CD4-positive, alpha-beta T cell treated with Interleukin-1 beta for 1 hour (primary cell): ENCODE results near the gene AHNAK.
A peak's percentile ranks its signal among the peaks of the same experiment; 100 is the strongest.

Source experiments
- DNase-seq, 2 donors: peaks; one replicate each; pipeline ENCODE4 v3.0.0-alpha.2; 2020 to 2022

The AHNAK gene

DNA sequence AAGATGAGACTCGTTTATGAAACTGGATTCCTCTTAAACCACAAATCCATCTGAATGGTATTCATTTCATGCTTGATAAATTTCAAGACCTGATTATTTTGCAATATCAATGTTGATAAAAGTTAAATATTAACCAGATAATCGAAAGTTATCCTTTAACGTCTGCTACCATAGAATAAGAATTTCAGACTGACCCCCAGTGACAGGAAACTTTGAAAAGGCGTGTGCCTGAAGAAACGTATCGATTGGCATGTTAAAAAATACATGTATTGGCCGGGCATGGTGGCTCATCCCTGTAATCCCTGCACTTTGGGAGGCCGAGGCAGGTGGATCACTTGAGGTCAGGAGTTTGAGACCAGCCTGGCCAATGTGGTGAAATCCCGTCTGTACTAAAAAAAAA lies 113.9 kb downstream of the AHNAK start:
- no peak for DNase-seq

DNA sequence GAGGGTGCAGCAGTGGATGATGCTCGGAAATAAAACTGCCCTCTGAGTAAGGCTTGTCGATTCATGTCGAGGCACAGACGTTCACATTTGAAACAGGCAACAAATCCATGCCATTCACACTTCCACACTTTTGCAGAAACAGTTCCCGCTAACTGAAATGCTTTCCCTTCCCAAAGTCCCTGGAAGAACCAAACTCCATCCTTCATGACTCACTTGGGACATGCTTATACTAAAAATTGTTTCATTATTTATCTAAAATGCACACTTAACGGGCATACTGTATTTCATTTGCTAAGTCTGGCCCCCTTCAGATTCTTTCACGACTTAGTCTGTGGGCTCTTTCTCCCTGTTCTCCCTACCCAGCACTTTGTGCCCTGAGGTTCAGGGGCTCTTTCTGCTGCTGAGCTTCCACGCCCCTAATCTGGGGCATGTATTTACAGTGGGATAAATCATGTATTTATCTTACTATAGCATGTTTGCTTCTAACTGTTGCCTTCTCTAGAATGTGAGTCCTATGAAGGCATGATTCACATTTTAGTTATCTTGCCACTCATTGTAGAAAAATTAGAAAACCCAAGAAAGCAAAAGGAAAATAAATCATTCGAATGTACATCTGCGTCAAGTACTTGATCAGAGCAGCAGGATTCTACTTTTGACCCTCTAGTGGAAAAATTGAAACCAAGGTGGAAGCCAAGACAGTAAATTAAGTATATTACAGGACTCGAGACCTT lies 115.3 kb downstream of the AHNAK start:
- no peak for DNase-seq

DNA sequence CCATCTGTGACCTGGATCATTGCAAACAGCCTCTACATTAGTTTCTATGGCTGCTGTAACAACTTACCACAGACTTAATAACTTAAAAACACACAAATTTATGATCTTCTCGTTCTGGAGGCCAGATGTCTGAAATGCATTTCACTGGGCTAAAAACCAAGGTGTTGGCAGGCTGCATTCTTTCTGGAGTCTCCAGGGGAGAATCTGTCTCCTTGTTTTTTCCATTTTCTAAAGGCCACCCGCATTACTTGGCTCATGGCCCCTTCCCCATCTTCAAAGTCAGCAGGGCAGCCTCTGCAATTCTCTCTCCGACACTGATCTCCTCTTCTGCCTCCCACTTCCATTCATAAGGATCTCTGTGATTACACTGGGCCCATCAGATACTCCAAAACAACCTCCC lies 116.2 kb downstream of the AHNAK start:
- no peak for DNase-seq

DNA sequence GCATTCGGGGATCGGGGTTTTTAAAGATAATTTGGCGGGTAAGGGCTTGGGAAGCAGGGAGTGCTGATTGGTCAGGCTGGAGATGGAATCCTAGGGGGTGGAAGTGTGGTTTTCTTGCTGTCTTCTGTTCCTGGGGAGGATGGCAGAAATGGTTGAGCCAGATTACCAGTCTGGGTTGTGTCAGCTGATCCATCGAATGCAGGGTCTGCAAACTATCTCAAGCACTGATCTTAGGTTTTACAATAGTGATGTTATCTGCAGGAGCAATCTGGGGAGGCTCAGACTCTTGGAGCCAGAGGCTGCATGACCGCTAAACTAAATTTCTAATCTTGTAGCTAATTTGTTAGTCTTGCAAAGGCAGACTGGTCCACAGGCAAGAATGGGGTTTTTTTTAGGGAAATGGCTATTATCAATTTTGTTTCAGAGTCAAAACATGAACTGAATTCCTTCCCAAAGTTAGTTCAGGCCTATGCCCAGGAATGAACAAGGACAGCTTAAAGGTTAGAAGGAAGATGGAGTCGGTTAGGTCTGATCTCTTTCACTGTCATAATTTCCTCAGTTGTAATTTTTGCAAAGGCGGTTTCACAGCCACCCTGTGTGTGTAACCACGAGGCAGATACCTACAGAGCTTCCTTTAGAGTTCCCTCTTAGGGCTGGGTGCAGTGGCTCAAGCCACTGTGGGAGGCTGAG lies 117.6 kb downstream of the AHNAK start:
- DNase-seq, result no peak

DNA sequence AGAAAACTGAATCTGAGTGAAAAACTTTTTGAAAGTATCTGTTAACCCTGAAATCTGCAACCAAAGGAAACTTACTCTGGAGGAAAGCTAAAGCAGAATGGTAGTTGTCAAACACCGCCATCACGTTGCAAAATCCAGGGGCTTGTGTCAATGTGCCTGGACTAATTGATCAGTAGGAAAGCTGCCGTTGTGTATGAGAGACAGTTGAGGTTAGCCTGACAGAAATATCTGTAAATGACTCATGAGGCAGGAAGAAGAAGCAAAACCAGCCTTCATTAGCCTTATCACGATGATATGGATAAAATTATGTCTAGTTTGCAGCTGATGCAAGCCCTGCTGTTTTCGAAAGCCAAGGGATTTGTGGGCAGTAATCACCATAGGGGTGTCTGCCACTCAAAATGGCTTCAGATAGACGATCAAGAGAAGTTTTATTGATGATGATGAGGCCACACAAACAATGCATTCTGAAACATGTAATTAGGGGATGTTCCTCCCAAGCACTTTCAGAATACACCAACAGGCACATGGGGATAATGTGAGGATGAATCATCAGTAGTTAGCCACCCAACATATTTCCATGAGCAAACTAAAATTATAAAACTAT lies 118.9 kb downstream of the AHNAK start:
- DNase-seq, result peak; percentile 7 to 17

DNA sequence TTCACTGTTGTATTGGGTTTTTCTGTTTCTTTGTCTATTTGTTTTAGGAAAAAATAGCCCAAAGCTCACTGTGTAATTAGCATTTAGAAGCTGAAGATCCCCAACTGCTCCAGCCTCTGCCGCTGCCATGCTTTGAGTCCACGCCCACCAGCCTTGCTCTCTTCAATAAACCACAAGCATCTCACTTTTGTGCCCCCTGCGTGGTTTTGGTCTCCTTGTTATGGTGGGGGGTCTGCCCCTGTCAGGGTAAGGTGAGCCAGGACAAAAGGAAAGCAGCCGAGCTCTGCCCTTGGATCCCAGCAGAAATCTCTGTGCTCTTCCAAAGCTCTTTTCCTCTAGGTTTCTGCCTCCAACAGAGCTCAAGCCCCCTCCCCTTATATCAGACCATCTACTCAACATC lies 123.6 kb downstream of the AHNAK start:
- DNase-seq, result no peak

DNA sequence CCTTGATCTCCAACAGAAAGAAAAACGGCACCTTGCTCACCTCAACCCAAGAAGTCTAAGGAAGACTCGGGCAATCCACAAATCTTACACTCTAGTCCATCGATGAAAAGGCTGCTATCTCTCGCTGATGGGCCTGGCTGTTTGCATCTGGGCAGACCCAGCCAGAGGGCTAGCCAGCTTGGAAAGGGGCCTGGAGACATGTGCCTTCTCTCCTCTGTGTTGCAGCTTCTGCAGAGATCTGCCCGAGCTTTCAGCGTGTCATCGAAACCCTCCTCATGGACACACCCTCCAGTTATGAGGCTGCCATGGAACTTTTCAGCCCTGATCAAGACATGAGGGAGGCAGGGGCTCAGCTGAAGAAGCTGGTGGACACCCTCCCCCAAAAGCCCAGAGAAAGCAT lies 124.6 kb downstream of the AHNAK start:
- DNase-seq, result no peak

DNA sequence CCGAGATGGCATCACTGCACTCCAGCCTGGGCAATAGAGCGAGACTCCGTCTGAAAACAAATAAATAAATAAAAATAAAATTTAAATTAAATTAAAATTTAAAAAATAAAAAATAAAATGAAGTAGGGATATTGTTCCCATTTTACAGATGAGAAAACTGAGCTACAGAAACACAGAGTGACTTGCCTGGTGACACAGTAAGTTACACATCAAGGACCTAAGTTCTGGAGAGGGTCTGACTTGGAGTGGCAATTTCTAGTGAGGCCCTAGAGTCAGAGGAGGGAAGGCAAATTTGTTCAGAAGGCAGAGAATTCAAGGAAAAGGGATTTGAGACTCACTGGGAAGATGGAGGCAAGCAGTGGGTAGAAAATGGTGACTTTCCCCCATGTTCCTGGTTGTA lies 125.7 kb downstream of the AHNAK start:
- no peak for DNase-seq

DNA sequence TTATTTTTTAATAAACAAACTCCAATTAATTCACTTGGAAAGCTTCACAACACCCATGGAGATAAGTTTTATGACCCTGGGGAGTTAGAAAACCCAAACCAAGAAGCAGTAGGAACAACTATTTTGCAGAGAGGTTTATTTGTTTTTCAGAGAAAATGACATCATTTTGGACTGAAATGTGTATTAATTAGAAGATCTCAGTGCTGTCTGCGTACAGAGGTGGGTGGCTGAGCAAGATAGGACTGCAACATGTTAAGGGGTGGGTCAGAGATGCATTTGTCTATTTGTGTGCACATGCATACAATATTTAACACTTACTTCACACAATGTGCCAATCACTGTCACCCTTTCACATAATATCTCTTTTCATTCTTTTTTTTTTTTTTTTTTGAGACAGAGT lies 126.7 kb downstream of the AHNAK start:
- DNase-seq, result no peak

DNA sequence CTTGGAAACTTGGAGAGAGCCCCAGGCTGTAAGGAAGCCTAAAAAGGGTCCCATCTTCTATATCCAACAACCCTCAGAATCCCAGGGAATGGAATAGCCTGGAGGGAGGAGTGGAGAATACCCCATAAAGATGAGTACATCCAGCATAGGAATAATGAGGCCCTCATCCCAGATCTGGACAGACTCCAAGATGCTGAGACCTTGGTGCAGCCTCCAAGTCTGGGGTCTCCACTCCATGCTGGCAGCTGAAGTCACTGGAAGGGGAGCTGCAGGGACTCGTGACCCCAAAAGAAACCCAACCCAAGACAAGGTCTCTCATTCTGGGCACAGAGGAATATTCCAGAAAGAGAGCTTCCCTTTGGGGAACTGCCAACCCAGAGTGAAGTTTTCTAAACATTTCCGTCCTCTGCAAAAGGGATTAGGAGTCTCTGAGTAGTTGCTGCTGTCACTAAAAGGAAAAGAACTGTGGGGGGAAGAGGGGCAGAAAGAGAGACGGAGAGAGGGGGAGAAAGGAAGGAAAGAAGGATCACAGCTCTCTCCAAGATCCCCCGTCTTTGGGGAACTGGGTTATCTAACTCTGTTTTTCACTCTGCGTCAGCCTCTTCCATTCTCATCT lies 127.2 kb downstream of the AHNAK start:
- DNase-seq, result no peak

DNA sequence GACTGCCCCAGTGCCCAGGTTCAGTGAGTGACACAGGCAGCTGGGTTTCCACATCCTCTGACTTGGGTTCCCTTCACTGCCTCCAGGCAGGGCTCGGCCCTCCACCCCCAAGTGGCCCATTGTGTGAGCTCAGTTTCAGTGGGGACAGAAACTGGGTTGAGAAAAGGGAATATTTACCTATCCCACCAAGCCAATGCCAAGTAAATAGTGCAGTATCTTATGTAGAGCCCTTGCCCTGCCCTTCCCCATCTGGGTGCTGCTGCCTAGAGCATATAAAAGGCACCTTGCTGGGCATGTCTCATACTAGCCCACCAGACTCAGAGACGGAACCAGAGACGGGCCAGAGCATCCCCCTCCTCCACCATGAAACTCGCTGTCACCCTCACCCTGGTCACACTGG lies 127.9 kb downstream of the AHNAK start, which contains the start of gene SCGB1A1:
SCGB1A1 (plus strand) TSS at position 301 of the 400 bp plus-strand sequence; CDS start at position 364, 63 bp downstream.
- no peak for DNase-seq

DNA sequence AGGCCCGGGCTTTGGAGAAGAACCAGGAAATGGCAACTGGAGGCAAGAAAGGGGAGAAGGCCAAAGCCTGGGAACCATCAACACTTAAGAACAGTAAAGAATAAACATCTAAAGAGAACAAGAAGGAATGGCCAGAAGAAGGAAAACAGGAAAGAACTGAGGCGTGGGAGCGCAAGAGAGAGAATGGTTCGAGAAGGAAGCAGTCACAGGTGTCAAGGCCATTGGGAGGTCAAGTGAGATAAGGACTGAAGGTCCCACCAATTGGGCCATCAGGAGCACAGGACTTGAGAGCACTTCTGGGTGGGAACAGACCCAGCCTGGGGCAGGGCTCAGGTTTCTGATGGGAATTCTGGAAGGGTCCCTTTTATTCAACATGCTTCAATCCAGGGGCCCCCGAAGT lies 128.5 kb downstream of the AHNAK start:
- DNase-seq, result no peak

DNA sequence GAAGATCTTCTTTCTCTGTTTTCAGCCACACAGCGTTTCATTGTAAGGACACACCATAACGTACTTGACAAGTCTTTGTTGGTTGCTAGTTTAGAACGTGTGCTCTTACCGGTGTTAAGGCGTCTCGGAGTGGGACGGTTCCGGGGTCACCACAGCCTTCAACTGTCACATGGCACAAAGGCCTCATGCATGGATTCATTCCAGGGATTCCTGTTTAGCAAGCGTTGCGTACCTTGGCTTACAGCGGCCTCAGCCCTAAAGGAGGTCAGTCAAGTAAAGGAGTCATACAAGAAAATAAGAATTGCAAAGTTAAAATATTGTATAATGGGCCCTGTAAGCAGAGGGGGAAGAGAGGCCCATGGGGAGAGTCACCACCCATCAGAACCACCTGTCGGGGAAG lies 130.0 kb downstream of the AHNAK start:
- DNase-seq, result no peak

DNA sequence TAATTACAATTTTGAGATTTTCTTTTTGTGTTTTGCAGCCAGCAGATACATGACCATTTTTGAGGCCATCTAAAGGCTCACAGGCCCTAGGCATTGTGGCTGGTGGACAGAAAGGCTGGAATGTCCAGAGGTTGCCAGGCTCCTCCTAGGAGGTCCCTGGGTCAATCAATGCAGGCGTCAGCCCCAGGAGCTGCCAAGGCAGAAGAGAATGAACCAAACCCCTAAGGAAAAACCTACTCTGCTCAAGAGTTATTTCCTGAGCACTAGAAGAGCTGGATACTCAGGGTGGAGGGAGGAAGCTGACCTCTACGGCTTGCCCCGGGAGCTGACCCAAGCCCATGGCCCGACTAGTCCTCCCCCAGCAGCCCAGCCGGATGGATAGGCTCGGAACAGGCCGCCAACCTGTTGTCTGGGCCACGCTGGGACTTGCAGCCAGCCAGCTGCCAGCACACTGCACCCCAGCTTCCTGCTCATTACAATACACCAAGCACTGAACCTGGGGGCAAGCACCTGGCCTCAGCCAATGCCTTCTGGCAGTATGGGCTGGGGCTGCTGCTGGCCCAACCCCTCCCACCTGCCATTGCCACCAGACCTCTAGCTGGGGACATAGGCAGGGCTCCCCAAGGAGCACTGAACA lies 133.4 kb downstream of the AHNAK start:
- no peak for DNase-seq

DNA sequence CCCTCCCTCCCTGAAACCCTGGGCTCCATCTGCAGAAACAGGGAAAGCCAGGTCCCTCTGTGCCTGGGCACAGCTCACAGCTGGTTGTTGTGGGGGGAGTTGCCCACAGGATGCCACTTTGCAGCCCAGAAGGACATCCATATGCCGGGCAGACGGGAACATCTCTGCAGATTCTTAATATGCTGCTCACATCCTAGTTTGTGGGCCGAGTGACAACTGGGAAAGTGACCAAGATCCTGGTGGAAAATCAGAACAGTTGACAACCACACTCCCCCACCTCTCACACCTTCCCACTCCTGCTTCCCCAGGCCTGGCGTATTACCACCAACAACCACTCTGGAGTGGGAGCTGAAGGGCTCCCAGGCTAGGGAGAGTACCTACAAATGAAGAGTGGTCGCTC lies 135.1 kb downstream of the AHNAK start:
- DNase-seq, result no peak

DNA sequence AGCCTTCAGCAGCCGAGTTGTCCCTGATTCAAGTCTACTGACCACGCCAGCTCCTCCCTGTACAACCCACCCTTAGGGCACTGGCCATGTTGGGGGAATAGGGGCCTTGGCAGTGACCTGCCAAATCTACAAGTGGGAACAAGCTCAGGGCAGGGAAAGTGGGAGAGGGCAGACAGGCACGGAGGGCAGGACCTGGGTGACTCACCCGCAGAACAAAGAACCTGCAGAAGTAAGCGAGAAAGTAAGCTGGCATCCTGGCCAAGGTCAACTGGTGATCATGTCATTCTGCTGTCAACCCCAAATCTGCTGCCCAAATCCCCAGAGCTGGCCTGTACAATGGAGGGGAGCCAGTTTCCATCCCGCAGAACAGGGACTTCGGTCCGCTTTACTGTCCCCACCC lies 135.6 kb downstream of the AHNAK start:
- DNase-seq, result no peak

DNA sequence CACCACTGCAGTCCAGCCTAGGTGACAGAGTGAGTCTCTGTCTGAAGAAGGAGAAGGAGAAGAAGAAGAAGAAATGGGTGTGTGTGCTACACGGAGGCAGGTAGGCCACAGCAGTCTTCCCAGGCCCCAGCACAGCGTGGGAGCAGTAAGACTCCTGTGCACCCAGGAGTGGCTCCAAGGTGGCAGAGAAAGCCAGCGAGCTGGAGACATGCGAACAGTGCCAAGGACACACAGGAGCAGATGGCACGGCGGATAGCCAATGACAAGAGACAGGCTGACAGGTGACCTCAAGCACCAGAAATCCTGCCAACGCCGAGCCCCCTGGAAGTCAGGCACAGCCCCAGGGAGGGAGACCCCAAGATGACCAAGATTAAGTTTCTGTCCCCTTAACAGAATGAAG lies 136.8 kb downstream of the AHNAK start:
- no peak for DNase-seq

DNA sequence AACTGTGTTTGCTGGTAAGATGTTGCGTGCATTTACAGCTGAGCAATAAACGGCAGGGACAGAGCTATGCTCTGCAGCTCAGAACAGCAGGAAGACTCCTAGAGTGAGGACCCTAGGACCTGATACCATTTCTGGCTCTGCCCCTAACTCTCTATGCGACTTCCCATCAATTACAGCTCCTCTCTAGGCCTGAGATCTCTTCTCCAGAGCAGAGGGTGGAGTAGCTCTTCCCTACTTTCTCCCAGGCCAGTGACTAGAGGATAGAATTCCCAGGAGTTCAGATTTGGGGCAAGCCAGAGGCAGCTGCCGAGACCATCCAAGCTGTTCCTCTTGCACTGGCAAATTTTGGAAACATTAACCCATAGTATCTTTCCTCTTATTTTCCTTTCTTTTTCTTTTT lies 140.6 kb downstream of the AHNAK start:
- DNase-seq, result no peak

DNA sequence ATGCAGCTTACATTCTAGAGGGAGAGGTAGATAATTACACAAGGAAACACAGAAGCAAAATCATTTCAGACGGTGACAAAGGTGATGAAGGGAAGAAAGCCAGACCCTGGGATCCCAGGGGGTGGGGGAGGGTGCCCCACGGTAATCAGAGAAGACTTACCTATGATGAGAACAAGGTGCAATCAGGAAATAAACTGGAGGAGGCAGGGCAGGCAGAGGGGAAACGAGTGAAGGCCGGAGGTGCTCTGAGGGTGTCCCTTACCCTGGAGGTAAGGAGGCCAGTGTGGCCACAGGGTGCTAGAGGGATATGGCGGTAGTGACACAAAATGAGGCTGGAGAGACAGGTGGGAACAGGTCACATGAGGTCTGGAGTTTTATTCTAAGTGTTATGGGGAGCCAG lies 141.7 kb downstream of the AHNAK start:
- no peak for DNase-seq

DNA sequence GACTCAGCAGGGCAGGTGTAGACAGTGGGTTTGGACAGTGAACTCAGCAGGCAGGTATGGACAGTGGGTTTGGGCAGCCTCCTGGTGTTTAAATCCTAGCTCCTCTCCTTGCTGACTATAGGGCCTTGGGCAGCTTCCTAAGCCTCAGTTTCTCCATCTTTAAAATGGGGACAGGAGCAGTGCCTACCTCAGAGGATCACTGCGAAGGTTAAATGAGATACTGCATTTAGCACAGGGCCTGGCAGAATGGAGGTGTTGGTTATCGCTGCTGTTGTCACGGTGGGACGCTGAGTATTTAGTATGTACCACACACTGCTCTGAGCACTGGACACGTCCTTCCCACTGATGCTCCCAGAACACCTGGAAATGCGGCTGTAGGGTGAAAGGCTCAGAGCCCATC lies 142.2 kb downstream of the AHNAK start:
- no peak for DNase-seq

DNA sequence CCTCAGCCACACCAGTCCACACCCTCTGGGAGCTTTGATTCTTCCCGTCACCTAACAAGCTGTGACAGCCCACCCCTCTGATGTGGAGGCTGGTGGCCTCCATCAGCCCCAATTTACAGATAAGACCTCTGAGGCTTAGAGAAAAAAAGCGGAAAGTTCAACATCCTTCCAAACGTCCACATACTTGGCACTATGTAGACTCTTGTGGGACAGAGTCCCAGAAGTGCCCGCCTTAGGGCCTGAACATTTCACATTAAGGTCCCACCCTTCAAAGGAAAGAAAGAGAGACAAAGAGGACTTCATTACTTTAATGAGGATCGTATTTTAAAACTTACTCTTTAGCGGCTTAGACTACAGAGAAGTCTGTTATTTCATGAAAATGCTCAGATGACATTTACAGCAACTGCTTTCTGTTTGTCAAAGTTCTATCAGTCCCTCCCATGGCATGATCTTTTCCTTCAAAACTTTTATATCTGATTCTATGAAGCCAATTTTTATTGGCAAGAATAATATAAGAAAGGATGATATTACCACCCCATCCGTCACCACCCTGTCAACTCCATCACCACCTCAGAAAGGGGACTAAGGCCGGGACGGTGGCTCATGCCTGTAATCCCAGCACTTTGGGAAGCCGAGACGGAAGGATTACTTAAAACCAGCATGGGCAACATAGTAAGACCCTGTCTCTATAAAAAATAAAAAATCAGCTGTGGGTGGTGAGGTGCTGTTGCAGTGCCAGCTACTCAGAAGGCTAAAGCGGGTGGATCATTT lies 143.5 kb downstream of the AHNAK start:
- no peak for DNase-seq

DNA sequence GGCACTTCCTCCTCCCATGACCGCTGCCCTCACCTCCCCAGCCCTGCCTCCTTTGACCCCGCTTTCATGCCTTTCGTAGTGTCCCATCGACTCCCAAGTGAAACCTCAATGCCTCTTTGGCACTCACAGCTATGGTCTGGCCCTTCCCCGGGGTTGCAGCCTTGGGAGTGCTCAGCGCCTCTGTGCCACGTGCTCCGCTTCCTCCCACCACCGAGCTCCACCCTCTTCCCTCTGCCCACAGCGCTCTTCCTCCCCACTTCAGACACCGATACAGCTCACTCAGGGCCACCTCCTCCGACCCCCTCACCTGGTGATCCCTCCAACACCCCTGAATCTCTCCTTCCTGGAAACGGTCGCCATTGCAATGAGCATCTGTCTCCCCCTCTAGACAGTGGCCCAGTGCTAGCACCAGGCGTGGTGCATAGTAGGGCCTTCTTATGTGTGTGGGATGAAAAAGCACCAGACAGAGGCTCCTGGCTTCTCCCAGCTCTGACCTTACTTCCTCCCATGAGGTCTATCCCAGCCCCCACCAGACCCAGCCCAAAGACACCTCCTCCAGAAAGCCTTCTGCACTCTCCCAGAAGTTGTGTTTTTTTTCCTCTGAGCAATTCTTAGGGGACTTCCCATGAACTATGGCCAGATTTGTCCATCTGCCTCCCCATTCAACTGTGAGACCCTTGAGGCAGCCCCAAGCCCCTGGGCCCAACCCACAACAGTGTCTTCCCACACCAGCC lies 144.2 kb downstream of the AHNAK start:
- DNase-seq, result peak; percentile 47 to 49
